HCT116 (cell line): ENCODE results near the gene BTBD16. TPM values are rescaled to one million over a fixed set of nuclear protein-coding genes. Genes with fewer than 3 reads are reported as not detected.

Experiments
- ATAC-seq: fragments of 200-7000 bp; cut with Tn5 transposase; 2 replicates; pipeline ENCODE4 v1.9.1; 2020; ENCODE audit warnings: mild to moderate bottlenecking, moderate library complexity
- BruUV-seq: library from RNA; stranded (reverse); fragments of 400-500 nt; replicated peaks from 2 replicates; lab custom pipeline; 2021; lab: Mats Ljungman, UMichigan
- CTCF ChIA-PET: fragments of 300-600 bp; sonication (Branson Sonifier 250); formaldehyde crosslinking; loops from one replicate; lab custom pipeline; 2021; ENCODE audit warnings: antibody characterized with exemption; lab: Charles Lee
- POLR2A ChIA-PET: fragments of 300-600, 350-600 bp; sonication (Branson Sonifier 250); formaldehyde crosslinking; loops from one replicate; lab custom pipeline; 2021; ENCODE audit warnings: antibody characterized with exemption; lab: Charles Lee
- RAD21 ChIA-PET, 2 experiments: fragments of 300-600 bp; sonication (Branson Sonifier 250); formaldehyde crosslinking; loops; one replicate each; lab custom pipeline; 2023; ENCODE audit warnings: low total read pairs in 2 of 2; ENCODE audit not compliant: uncharacterized antibody in 2 of 2, unreplicated experiment in 2 of 2, low non-redundant PET in 1 of 2; lab: Charles Lee
- DNase-seq: peaks from one replicate; pipeline ENCODE4 v3.0.0-alpha.2; 2010; ENCODE audit warnings: low read depth, low spot score
- H2AFZ ChIP-seq: fragments of 200-600 bp; shearing (Covaris generic), sonication (generic); 2 replicates; pipeline ENCODE4 v1.6.1; 2017; ENCODE audit warnings: low read depth, mixed run types, mixed read lengths, antibody characterized with exemption, low read length; ENCODE audit not compliant: poor library complexity, severe bottlenecking
- H3K27ac ChIP-seq: 2 replicates; pipeline ENCODE4 v1.5.1; 2012; ENCODE audit warnings: low read depth, low read length
- H3K27me3 ChIP-seq: fragments of 200-600 bp; sonication (generic); 2 replicates; pipeline ENCODE4 v1.6.1; 2016; ENCODE audit warnings: mixed run types, low read length, mixed read lengths; ENCODE audit not compliant: insufficient read depth
- H3K36me3 ChIP-seq, 2 experiments: fragments of 200-500 bp in 1 of 2; fragments of 200-600 bp in 1 of 2; sonication (Bioruptor generic) in 1 of 2; sonication (generic) in 1 of 2; 2 replicates each; pipeline versions ENCODE4 v1.5.1 to v1.6.1; 2014 to 2016; ENCODE audit warnings: low read length in 2 of 2, inconsistent platforms in 1 of 2, mixed read lengths in 1 of 2, mixed run types in 1 of 2; ENCODE audit not compliant: insufficient read depth in 2 of 2, control insufficient read depth in 1 of 2
- H3K4me1 ChIP-seq, 2 experiments: fragments of 200-600 bp in 1 of 2; sonication (generic) in 1 of 2; 2 replicates each; pipeline versions ENCODE4 v1.5.1 to v1.6.1; 2012 to 2017; ENCODE audit warnings: low read length in 2 of 2, inconsistent platforms in 1 of 2, mild to moderate bottlenecking in 1 of 2, mixed read lengths in 1 of 2, mixed run types in 1 of 2, moderate library complexity in 1 of 2; ENCODE audit not compliant: insufficient read depth in 2 of 2, control insufficient read depth in 1 of 2
- H3K4me2 ChIP-seq: fragments of 200-600 bp; sonication (generic); 2 replicates; pipeline ENCODE4 v1.6.1; 2017; ENCODE audit warnings: mixed run types, low read length, mixed read lengths
- H3K4me3 ChIP-seq, 2 experiments: fragments of 200-600 bp in 1 of 2; sonication (generic) in 1 of 2; replicated peaks in 1 of 2; 2 replicates each; pipeline ENCODE4 v1.5.1; 2011 to 2016; ENCODE audit warnings: low read length in 2 of 2, control low read depth in 1 of 2, low read depth in 1 of 2, mild to moderate bottlenecking in 1 of 2, mixed read lengths in 1 of 2, mixed run types in 1 of 2
- H3K79me2 ChIP-seq: fragments of 200-600 bp; sonication (generic); 2 replicates; pipeline ENCODE4 v1.6.1; 2017; ENCODE audit warnings: mild to moderate bottlenecking, mixed run types, low read length, moderate library complexity, mixed read lengths; ENCODE audit not compliant: insufficient read depth
- H3K9ac ChIP-seq: fragments of 200-600 bp; sonication (generic); 2 replicates; pipeline ENCODE4 v1.6.1; 2016; ENCODE audit warnings: low read length, mixed read lengths
- H3K9me2 ChIP-seq: fragments of 200-600 bp; sonication (generic), shearing (Covaris generic); 2 replicates; pipeline ENCODE4 v1.6.1; 2017; ENCODE audit warnings: mixed run types, mild to moderate bottlenecking, moderate library complexity; ENCODE audit not compliant: insufficient read depth
- H3K9me3 ChIP-seq, 2 experiments: fragments of 200-500 bp in 1 of 2; fragments of 200-600 bp in 1 of 2; sonication (Bioruptor generic) in 1 of 2; sonication (generic) in 1 of 2; 2 replicates each; pipeline ENCODE4 v1.6.1; 2014 to 2017; ENCODE audit warnings: low read length in 2 of 2, mixed read lengths in 2 of 2, inconsistent platforms in 1 of 2, low read depth in 1 of 2, mild to moderate bottlenecking in 1 of 2, mixed run types in 1 of 2, moderate library complexity in 1 of 2; ENCODE audit not compliant: control insufficient read depth in 1 of 2, insufficient read depth in 1 of 2
- H4K20me1 ChIP-seq: fragments of 200-600 bp; sonication (generic), shearing (Covaris generic); 2 replicates; pipeline ENCODE4 v1.6.1; 2017; ENCODE audit warnings: mixed run types, mild to moderate bottlenecking, moderate library complexity; ENCODE audit not compliant: insufficient read depth
- ELF1 ChIP-seq: IDR thresholded peaks from 2 replicates; pipeline ENCODE4 v1.6.1; 2012; ENCODE audit warnings: low read depth, borderline replicate concordance
- FOSL1 ChIP-seq: IDR thresholded peaks from 2 replicates; pipeline ENCODE4 v1.6.1; 2012; ENCODE audit warnings: low read depth
- POLR2AphosphoS5 ChIP-seq: IDR thresholded peaks from 2 replicates; pipeline ENCODE4 v1.6.1; 2011; ENCODE audit warnings: mild to moderate bottlenecking, low read depth, low read length, moderate library complexity
- RAD21 ChIP-seq: IDR thresholded peaks from 2 replicates; pipeline ENCODE4 v1.6.1; 2012; ENCODE audit warnings: low read depth, mild to moderate bottlenecking
- REST ChIP-seq: IDR thresholded peaks from 2 replicates; pipeline ENCODE4 v1.6.1; 2012; ENCODE audit warnings: low read depth
- SIN3A ChIP-seq: IDR thresholded peaks from 2 replicates; pipeline ENCODE4 v1.6.1; 2012; ENCODE audit warnings: low read depth
- YY1 ChIP-seq: IDR thresholded peaks from 2 replicates; pipeline ENCODE4 v1.6.1; 2011; ENCODE audit warnings: low read length, low read depth, moderate library complexity, mild to moderate bottlenecking; ENCODE audit not compliant: insufficient replicate concordance; ENCODE audit errors: extremely low read depth
- ZFX ChIP-seq: fragments of 450-650 bp; IDR thresholded peaks from 2 replicates; pipeline ENCODE4 v1.6.1; 2017
- intact Hi-C: fragments of 100-400 bp; cut with micrococcal nuclease; formaldehyde crosslinking; loops from 2 replicates; pipeline ENCODE4 v1.10.0; 2022
- total RNA-seq: library from RNA; stranded (reverse); gene quantifications from one replicate; pipeline ENCODE4 v1.2.1, GENCODE V29; 2021; ENCODE audit not compliant: unreplicated experiment
- TF ChIP-seq, protein P1 (sequence below): IDR thresholded peaks from 2 replicates; pipeline ENCODE4 v1.6.1; 2011; ENCODE audit warnings: mild to moderate bottlenecking, low read length, moderate library complexity; ENCODE audit not compliant: insufficient replicate concordance; ENCODE audit errors: extremely low read depth

BTBD16 gene
- total RNA-seq, 1 experiment from 2014 or later: 0.27 TPM

DNA sequence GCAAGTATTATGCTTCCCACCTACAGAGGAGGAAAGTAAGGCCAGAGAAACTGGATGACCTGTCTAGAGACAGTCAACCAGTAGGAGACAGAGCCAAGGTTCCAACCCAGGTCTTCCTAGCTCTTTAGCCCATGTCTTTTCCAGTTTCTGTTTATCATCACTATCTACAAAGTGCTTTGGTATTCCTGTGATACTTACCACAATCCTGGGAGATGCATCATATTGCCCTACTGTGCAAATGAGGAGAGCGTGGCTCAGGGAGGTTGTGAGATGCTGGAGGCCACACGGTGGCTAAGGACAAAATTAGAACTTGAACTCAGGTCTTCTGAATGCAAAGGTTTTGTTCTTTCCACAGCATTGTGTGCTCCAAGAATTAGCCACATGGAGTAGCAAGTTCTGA is 92.2 kb downstream of the BTBD16 start:
- BruUV-seq: no TSS peak
- ATAC-seq (no peak), DNase-seq (no peak)
- H3K27me3 ChIP-seq: 0 out of 2 replicates have a peak, but pooled peaks cover 5% of the 10 kb centered on the region
- H3K9me3 ChIP-seq: no peaks in the 10 kb centered on the region
- no peaks in the 10 kb centered on the region for H3K79me2 ChIP-seq
- no peak overlapping the region for H3K4me2 ChIP-seq
- H3K36me3 ChIP-seq: no peaks in the 10 kb centered on the region
- RAD21 ChIA-PET: no interaction called here
- no peaks in the 10 kb centered on the region for H3K4me1 ChIP-seq
- CTCF ChIA-PET: no interaction called here
- intact Hi-C loops: no loop called here
- H3K4me3 ChIP-seq: no peak overlapping the region
- H4K20me1 ChIP-seq: no peaks in the 10 kb centered on the region
- no peak overlapping the region for H3K27ac ChIP-seq
- H3K9ac ChIP-seq: no peak overlapping the region
- POLR2A ChIA-PET: no interaction called here
- no peaks in the 10 kb centered on the region for H3K9me2 ChIP-seq
- no peak overlapping the region for H2AFZ ChIP-seq
- no peak for TF ChIP-seq FOSL1
- no peak for TF ChIP-seq ELF1
- TF ChIP-seq, protein P1, sequence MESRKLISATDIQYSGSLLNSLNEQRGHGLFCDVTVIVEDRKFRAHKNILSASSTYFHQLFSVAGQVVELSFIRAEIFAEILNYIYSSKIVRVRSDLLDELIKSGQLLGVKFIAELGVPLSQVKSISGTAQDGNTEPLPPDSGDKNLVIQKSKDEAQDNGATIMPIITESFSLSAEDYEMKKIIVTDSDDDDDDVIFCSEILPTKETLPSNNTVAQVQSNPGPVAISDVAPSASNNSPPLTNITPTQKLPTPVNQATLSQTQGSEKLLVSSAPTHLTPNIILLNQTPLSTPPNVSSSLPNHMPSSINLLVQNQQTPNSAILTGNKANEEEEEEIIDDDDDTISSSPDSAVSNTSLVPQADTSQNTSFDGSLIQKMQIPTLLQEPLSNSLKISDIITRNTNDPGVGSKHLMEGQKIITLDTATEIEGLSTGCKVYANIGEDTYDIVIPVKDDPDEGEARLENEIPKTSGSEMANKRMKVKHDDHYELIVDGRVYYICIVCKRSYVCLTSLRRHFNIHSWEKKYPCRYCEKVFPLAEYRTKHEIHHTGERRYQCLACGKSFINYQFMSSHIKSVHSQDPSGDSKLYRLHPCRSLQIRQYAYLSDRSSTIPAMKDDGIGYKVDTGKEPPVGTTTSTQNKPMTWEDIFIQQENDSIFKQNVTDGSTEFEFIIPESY: no peak
- TF ChIP-seq POLR2AphosphoS5: no peak
- TF ChIP-seq REST: no peak
- no peak for TF ChIP-seq RAD21
- no peak for TF ChIP-seq YY1
- no peak for TF ChIP-seq SIN3A
- no peak for TF ChIP-seq ZFX
